Neural cell (in vitro differentiated cells): ENCODE results near the gene BCAN. TPM values are rescaled to one million over a fixed set of nuclear protein-coding genes. Genes with fewer than 3 reads are reported as not detected.

ENCODE experiments used
- H2AFZ ChIP-seq: fragments of 200-600, 300-800 bp; sonication (generic), shearing (Covaris generic); 2 replicates; pipeline ENCODE4 v1.6.0; 2014; ENCODE audit warnings: low read depth, mild to moderate bottlenecking, antibody characterized with exemption, low read length, moderate library complexity
- H3F3A ChIP-seq: fragments of 200-600 bp; shearing (Covaris generic); 2 replicates; pipeline ENCODE4 v1.6.1; 2016; ENCODE audit warnings: mild to moderate bottlenecking, moderate library complexity, mixed read lengths, antibody characterized with exemption, low read length; ENCODE audit not compliant: insufficient read depth, poor library complexity, severe bottlenecking
- H3K27ac ChIP-seq: fragments of 200-600, 300-800 bp; sonication (generic), shearing (Covaris generic); 2 replicates; pipeline ENCODE4 v1.5.1; 2014; ENCODE audit warnings: mild to moderate bottlenecking, low read length, moderate library complexity
- H3K27me3 ChIP-seq: fragments of 300-800, 200-600 bp; sonication (generic), shearing (Covaris generic); 2 replicates; pipeline ENCODE4 v1.6.0; 2014; ENCODE audit warnings: mild to moderate bottlenecking, low read depth, low read length, moderate library complexity; ENCODE audit not compliant: insufficient read depth
- H3K36me3 ChIP-seq: fragments of 300-800, 200-600 bp; sonication (generic), shearing (Covaris generic); 2 replicates; pipeline ENCODE4 v1.5.1; 2014; ENCODE audit warnings: mild to moderate bottlenecking, antibody characterized with exemption, low read length, moderate library complexity; ENCODE audit not compliant: insufficient read depth
- H3K4me2 ChIP-seq: fragments of 300-800, 200-600 bp; sonication (generic), shearing (Covaris generic); 2 replicates; pipeline ENCODE4 v1.6.0; 2014; ENCODE audit warnings: mild to moderate bottlenecking, low read length
- H3K4me3 ChIP-seq: fragments of 300-800, 200-600 bp; sonication (generic), shearing (Covaris generic); 2 replicates; pipeline ENCODE4 v1.5.1; 2014; ENCODE audit warnings: mild to moderate bottlenecking, low read length, moderate library complexity
- H3K79me2 ChIP-seq: fragments of 200-600 bp; shearing (Covaris generic); replicated peaks from 2 replicates; pipeline ENCODE4 v1.6.0; 2014; ENCODE audit warnings: mild to moderate bottlenecking, low read length, moderate library complexity; ENCODE audit not compliant: insufficient read depth
- H3K9ac ChIP-seq: fragments of 300-800, 200-600 bp; sonication (generic), shearing (Covaris generic); 2 replicates; pipeline ENCODE4 v1.6.1; 2016; ENCODE audit warnings: mild to moderate bottlenecking, low read length, mixed read lengths
- H3K9me2 ChIP-seq: fragments of 200-600 bp; shearing (Covaris generic); 2 replicates; pipeline ENCODE4 v1.6.1; 2016; ENCODE audit warnings: mild to moderate bottlenecking, low read length, mixed read lengths; ENCODE audit not compliant: insufficient read depth
- H3K9me3 ChIP-seq: fragments of 200-600, 300-800 bp; sonication (generic), shearing (Covaris generic); 2 replicates; pipeline ENCODE4 v1.6.1; 2016; ENCODE audit warnings: mild to moderate bottlenecking, mixed run types, low read length, moderate library complexity, mixed read lengths
- H4K20me1 ChIP-seq: fragments of 200-600 bp; shearing (Covaris generic); 2 replicates; pipeline ENCODE4 v1.6.1; 2016; ENCODE audit warnings: mild to moderate bottlenecking, mixed run types; ENCODE audit not compliant: insufficient read depth
- EP300 ChIP-seq: fragments of 450-650 bp; conservative IDR thresholded peaks from 2 replicates; pipeline ENCODE4 v1.6.1; 2014; ENCODE audit warnings: antibody characterized with exemption, mild to moderate bottlenecking, moderate library complexity; ENCODE audit not compliant: poor library complexity, severe bottlenecking
- EZH2 ChIP-seq: fragments of 200-600, 300-800 bp; shearing (Covaris generic), sonication (generic); IDR thresholded peaks from 2 replicates; pipeline ENCODE4 v1.6.1; 2014; ENCODE audit warnings: antibody characterized with exemption, low read length, borderline replicate concordance, mild to moderate bottlenecking; ENCODE audit not compliant: insufficient read depth, poor library complexity, severe bottlenecking
- MXI1 ChIP-seq: fragments of 450-650 bp; conservative IDR thresholded peaks from 2 replicates; pipeline ENCODE4 v1.6.1; 2014; ENCODE audit warnings: antibody characterized with exemption, mild to moderate bottlenecking; ENCODE audit not compliant: poor library complexity, severe bottlenecking
- POLR2AphosphoS5 ChIP-seq: IDR thresholded peaks from 2 replicates; pipeline ENCODE4 v1.6.1; 2012
- RAD21 ChIP-seq: fragments of 450-650 bp; conservative IDR thresholded peaks from 2 replicates; pipeline ENCODE4 v1.6.1; 2014; ENCODE audit warnings: antibody characterized with exemption, mild to moderate bottlenecking, moderate library complexity
- SMC3 ChIP-seq: fragments of 450-650 bp; conservative IDR thresholded peaks from 2 replicates; pipeline ENCODE4 v1.6.1; 2014; ENCODE audit warnings: antibody characterized with exemption, mild to moderate bottlenecking, moderate library complexity; ENCODE audit not compliant: poor library complexity
- TAF1 ChIP-seq: IDR thresholded peaks from 2 replicates; pipeline ENCODE4 v1.6.1; 2012; ENCODE audit warnings: low read depth
- polyA plus RNA-seq: library from polyadenylated mRNA; depleted of rRNA; stranded (reverse); fragments of >200 nt; gene quantifications from 2 replicates; pipeline ENCODE4 v1.2.3, GENCODE V29; 2014
- TF ChIP-seq, protein P1 (sequence below): IDR thresholded peaks from 2 replicates; pipeline ENCODE4 v1.6.1; 2012; ENCODE audit warnings: borderline replicate concordance
- TF ChIP-seq, protein P2 (sequence below): fragments of 450-650 bp; IDR thresholded peaks from 2 replicates; pipeline ENCODE4 v1.5.1; 2014; ENCODE audit warnings: antibody characterized with exemption, mild to moderate bottlenecking, moderate library complexity; ENCODE audit not compliant: poor library complexity, severe bottlenecking

BCAN gene
- polyA plus RNA-seq, 1 donor from 2014 or later, result not detected

DNA sequence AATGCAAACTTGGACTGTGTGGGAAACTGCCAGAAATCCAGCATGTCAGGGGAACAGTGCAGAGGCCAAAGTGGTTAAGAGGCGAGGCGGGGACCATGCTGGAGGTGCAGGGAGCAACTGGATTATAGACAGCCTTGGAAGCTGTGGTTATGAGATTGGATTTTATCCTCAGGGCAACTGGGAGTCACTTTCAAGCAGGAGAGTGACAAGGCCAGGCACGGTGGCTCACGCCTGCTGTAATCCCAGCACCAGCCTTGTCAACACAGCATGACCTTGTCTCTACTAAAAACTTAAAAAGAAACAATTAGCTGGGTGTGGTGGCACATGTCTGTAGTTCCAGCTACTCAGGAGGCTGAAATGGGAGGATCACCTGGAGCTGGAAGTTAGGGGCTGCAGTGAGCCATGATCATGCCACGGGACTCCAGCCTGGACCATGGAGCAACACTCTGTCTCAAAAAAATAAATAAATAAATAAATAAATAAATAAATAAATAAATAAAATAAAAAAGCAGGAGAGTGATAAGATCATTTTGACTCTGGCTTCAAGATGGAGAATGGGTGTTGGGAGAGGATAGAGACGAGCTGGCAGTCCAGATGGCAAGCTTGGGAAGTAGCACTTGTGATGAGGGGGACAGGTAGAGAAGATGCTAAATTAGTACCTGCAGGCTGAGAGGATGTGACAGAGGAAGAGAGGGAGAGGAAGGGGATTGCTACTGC lies 19.2 kb upstream of the BCAN start:
- Histone ChIP-seq H3K4me3 (no peak overlapping the region), H4K20me1 (no peaks in the 10 kb centered on the region), H3K9me2 (no peaks in the 10 kb centered on the region), H3K9ac (no peak overlapping the region), H3K79me2 (no peaks in the 10 kb centered on the region), H3K9me3 (no peaks in the 10 kb centered on the region), H3K36me3 (no peaks in the 10 kb centered on the region), H3K4me2 (no peak overlapping the region), H3F3A (no peaks in the 10 kb centered on the region), H2AFZ (no peak overlapping the region), H3K27ac (no peak overlapping the region), H3K27me3 (peaks cover 73% of the 10 kb centered on the region)
- TF ChIP-seq MXI1, result no peak
- TF ChIP-seq, protein P1, sequence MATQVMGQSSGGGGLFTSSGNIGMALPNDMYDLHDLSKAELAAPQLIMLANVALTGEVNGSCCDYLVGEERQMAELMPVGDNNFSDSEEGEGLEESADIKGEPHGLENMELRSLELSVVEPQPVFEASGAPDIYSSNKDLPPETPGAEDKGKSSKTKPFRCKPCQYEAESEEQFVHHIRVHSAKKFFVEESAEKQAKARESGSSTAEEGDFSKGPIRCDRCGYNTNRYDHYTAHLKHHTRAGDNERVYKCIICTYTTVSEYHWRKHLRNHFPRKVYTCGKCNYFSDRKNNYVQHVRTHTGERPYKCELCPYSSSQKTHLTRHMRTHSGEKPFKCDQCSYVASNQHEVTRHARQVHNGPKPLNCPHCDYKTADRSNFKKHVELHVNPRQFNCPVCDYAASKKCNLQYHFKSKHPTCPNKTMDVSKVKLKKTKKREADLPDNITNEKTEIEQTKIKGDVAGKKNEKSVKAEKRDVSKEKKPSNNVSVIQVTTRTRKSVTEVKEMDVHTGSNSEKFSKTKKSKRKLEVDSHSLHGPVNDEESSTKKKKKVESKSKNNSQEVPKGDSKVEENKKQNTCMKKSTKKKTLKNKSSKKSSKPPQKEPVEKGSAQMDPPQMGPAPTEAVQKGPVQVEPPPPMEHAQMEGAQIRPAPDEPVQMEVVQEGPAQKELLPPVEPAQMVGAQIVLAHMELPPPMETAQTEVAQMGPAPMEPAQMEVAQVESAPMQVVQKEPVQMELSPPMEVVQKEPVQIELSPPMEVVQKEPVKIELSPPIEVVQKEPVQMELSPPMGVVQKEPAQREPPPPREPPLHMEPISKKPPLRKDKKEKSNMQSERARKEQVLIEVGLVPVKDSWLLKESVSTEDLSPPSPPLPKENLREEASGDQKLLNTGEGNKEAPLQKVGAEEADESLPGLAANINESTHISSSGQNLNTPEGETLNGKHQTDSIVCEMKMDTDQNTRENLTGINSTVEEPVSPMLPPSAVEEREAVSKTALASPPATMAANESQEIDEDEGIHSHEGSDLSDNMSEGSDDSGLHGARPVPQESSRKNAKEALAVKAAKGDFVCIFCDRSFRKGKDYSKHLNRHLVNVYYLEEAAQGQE, result no peak
- no peak for TF ChIP-seq EZH2

DNA sequence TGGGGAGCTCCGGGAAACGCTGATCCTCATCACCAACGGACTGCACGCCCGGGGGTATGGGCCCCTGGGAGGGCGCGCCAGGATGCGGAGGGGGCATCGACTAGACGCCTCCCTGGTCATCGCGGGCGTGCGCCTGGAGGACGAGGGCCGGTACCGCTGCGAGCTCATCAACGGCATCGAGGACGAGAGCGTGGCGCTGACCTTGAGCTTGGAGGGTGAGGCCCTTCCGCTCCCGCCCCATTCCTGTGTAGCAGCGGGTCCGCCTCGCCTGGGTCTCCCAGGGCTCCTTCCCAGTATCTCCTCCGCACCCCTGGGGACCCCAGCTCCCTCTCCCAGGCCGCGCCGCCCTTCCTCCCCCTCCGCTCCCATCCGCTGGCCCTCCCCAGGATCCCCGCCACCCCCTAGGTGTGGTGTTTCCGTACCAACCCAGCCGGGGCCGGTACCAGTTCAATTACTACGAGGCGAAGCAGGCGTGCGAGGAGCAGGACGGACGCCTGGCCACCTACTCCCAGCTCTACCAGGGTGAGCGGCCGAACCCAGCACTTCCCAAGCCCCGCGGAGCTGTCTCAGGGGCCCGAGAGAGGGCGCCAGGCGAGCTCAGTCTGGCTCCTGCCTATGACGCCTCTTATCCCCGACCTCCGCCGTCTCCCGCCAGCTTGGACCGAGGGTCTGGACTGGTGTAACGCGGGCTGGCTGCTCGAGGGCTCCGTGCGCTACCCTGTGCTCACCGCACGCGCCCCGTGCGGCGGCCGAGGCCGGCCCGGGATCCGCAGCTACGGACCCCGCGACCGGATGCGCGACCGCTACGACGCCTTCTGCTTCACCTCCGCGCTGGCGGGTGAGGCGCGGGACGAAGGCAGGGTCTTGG lies 17.7 kb upstream of the BCAN start:
- no peak overlapping the region for H2AFZ ChIP-seq
- H3K36me3 ChIP-seq, result no peaks in the 10 kb centered on the region
- H3F3A ChIP-seq, result no peaks in the 10 kb centered on the region
- TF ChIP-seq, protein P2, sequence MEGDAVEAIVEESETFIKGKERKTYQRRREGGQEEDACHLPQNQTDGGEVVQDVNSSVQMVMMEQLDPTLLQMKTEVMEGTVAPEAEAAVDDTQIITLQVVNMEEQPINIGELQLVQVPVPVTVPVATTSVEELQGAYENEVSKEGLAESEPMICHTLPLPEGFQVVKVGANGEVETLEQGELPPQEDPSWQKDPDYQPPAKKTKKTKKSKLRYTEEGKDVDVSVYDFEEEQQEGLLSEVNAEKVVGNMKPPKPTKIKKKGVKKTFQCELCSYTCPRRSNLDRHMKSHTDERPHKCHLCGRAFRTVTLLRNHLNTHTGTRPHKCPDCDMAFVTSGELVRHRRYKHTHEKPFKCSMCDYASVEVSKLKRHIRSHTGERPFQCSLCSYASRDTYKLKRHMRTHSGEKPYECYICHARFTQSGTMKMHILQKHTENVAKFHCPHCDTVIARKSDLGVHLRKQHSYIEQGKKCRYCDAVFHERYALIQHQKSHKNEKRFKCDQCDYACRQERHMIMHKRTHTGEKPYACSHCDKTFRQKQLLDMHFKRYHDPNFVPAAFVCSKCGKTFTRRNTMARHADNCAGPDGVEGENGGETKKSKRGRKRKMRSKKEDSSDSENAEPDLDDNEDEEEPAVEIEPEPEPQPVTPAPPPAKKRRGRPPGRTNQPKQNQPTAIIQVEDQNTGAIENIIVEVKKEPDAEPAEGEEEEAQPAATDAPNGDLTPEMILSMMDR, result peak; percentile 69
- TF ChIP-seq EZH2 (no peak), RAD21 (peak; percentile 26), EP300 (no peak), POLR2AphosphoS5 (no peak), MXI1 (no peak), TAF1 (no peak), SMC3 (peak; percentile 44)
- TF ChIP-seq, protein P1, result no peak
- peak overlapping the region; percentile 6 for H3K4me2 ChIP-seq
- no peaks in the 10 kb centered on the region for H3K9me3 ChIP-seq
- no peaks in the 10 kb centered on the region for H3K9me2 ChIP-seq
- H4K20me1 ChIP-seq, result no peaks in the 10 kb centered on the region
- peak overlapping the region; percentile 69 for H3K4me3 ChIP-seq
- no peaks in the 10 kb centered on the region for H3K79me2 ChIP-seq
- H3K27ac ChIP-seq, result no peak overlapping the region
- H3K27me3 ChIP-seq, result peaks cover 67% of the 10 kb centered on the region
- H3K9ac ChIP-seq, result peak overlapping the region; percentile 42
